HEK293 (cell line): ENCODE data around the gene GDE1.

Source experiments
- CTCF ChIA-PET: fragments of 350-600 bp; formaldehyde crosslinking; extraction: SDS; loops from one replicate; lab custom pipeline; 2021; ENCODE audit warnings: antibody characterized with exemption; lab: Yijun Ruan, JAX
- POLR2A ChIA-PET: fragments of 300-600 bp; formaldehyde crosslinking; extraction: SDS; loops from one replicate; lab custom pipeline; 2020; ENCODE audit warnings: antibody characterized with exemption, inconsistent platforms; lab: Yijun Ruan, JAX
- H3K27ac ChIP-seq: fragments of 200-500 bp; sonication (Bioruptor generic); 2 replicates; pipeline ENCODE4 v1.5.1; 2014; ENCODE audit warnings: low read depth, low read length, control low read depth, inconsistent platforms; ENCODE audit errors: extremely low read depth
- H3K36me3 ChIP-seq, 2 experiments: fragments of 200-500 bp in 1 of 2; sonication (Bioruptor generic) in 1 of 2; 1 replicate in 1 of 2; 2 replicates in 1 of 2; pipeline ENCODE4 v1.5.1; 2014 to 2017; ENCODE audit warnings: inconsistent platforms in 2 of 2, low read length in 2 of 2; ENCODE audit not compliant: control insufficient read depth in 2 of 2, insufficient read depth in 1 of 2
- H3K4me1 ChIP-seq: fragments of 200-500 bp; sonication (Bioruptor generic); 2 replicates; pipeline ENCODE4 v1.5.1; 2014; ENCODE audit warnings: mild to moderate bottlenecking, low read length, inconsistent platforms; ENCODE audit not compliant: control insufficient read depth, insufficient read depth
- H3K4me3 ChIP-seq: 2 replicates; pipeline ENCODE4 v1.5.1; 2011; ENCODE audit warnings: low read depth, mild to moderate bottlenecking, control low read depth, low read length, moderate library complexity
- H3K9me3 ChIP-seq: fragments of 200-500 bp; sonication (Bioruptor generic); 2 replicates; pipeline ENCODE4 v1.5.1; 2014; ENCODE audit warnings: low read depth, low read length, inconsistent platforms; ENCODE audit not compliant: control insufficient read depth, insufficient read depth
- AEBP2 ChIP-seq: fragments of 450-650 bp; formaldehyde crosslinking; IDR thresholded peaks from 2 replicates; pipeline ENCODE4 v1.5.1; 2016; ENCODE audit warnings: missing biosample characterization, missing genetic modification characterization, borderline replicate concordance
- CTCF ChIP-seq: fragments of 450-650 bp; formaldehyde crosslinking; IDR thresholded peaks from 2 replicates; pipeline ENCODE4 v1.5.1; 2016; ENCODE audit warnings: missing biosample characterization, missing genetic modification characterization
- GLI2 ChIP-seq: fragments of 450-650 bp; formaldehyde crosslinking; IDR thresholded peaks from 2 replicates; pipeline ENCODE4; 2017; ENCODE audit warnings: missing biosample characterization, missing genetic modification characterization, low read depth, borderline replicate concordance
- KLF1 ChIP-seq: fragments of 450-650 bp; formaldehyde crosslinking; IDR thresholded peaks from 2 replicates; pipeline ENCODE4 v1.5.1; 2016; ENCODE audit warnings: missing biosample characterization, missing genetic modification characterization
- OVOL3 ChIP-seq: fragments of 450-650 bp; formaldehyde crosslinking; IDR thresholded peaks from 2 replicates; pipeline ENCODE4 v1.5.1; 2016; ENCODE audit warnings: missing biosample characterization, missing genetic modification characterization
- PRDM6 ChIP-seq: fragments of 450-650 bp; formaldehyde crosslinking; IDR thresholded peaks from 2 replicates; pipeline ENCODE4 v1.5.1; 2017; ENCODE audit warnings: missing biosample characterization, missing genetic modification characterization
- TSHZ1 ChIP-seq: fragments of 450-650 bp; formaldehyde crosslinking; IDR thresholded peaks from 2 replicates; pipeline ENCODE4 v1.5.1; 2016; ENCODE audit warnings: missing biosample characterization, missing genetic modification characterization, borderline replicate concordance
- ZNF114 ChIP-seq: fragments of 450-650 bp; formaldehyde crosslinking; IDR thresholded peaks from 2 replicates; pipeline ENCODE4 v1.5.0; 2017; ENCODE audit warnings: missing biosample characterization, missing genetic modification characterization
- ZNF121 ChIP-seq: fragments of 450-650 bp; formaldehyde crosslinking; IDR thresholded peaks from 2 replicates; pipeline ENCODE4 v1.5.1; 2016; ENCODE audit warnings: missing biosample characterization, missing genetic modification characterization
- ZNF16 ChIP-seq: fragments of 450-650 bp; formaldehyde crosslinking; IDR thresholded peaks from 2 replicates; pipeline ENCODE4 v1.5.1; 2016; ENCODE audit warnings: low read depth, missing biosample characterization, missing genetic modification characterization
- ZNF175 ChIP-seq: fragments of 450-650 bp; formaldehyde crosslinking; IDR thresholded peaks from 2 replicates; pipeline ENCODE4 v1.5.1; 2016; ENCODE audit warnings: missing biosample characterization, missing genetic modification characterization
- ZNF354C ChIP-seq: fragments of 450-650 bp; formaldehyde crosslinking; IDR thresholded peaks from 2 replicates; pipeline ENCODE4 v1.5.1; 2016; ENCODE audit warnings: missing biosample characterization, missing genetic modification characterization, low read depth, borderline replicate concordance
- ZNF404 ChIP-seq: fragments of 450-650 bp; formaldehyde crosslinking; IDR thresholded peaks from 2 replicates; pipeline ENCODE4 v1.5.1; 2017; ENCODE audit warnings: missing biosample characterization, missing genetic modification characterization
- ZNF433 ChIP-seq: fragments of 450-650 bp; formaldehyde crosslinking; IDR thresholded peaks from 2 replicates; pipeline ENCODE4 v1.5.1; 2016; ENCODE audit warnings: missing biosample characterization, missing genetic modification characterization, low read depth
- ZNF843 ChIP-seq: fragments of 450-650 bp; formaldehyde crosslinking; IDR thresholded peaks from 2 replicates; pipeline ENCODE4 v1.5.1; 2016; ENCODE audit warnings: missing biosample characterization, missing genetic modification characterization
- ZSCAN30 ChIP-seq: fragments of 450-650 bp; IDR thresholded peaks from 2 replicates; pipeline ENCODE4 v1.5.1; 2018; ENCODE audit warnings: missing biosample characterization, mild to moderate bottlenecking, missing genetic modification characterization, moderate library complexity

GDE1 gene

GRCh38 chr16:19505600-19506303 lies 16.1 kb downstream of the GDE1 start:
- Histone ChIP-seq H3K4me1 (no peaks in the 10 kb centered on the region), H3K9me3 (no peaks in the 10 kb centered on the region), H3K27ac (no peak overlapping the region), H3K36me3 (peaks cover 35 to 89% of the 10 kb centered on the region in 2 experiments), H3K4me3 (no peak overlapping the region)
- ChIA-PET CTCF (interaction anchor here (0.5 to 1.4 kb wide), 6 partner anchors 8 to 339 kb away, joined by 3 to 4 read pairs (median 3); no protein-coding TSS in a partner anchor), POLR2A (no interaction called here)
- no peak for TF ChIP-seq AEBP2 (tag by site-specific recombination)
- TF ChIP-seq KLF1 (tag by site-specific recombination): peak; percentile 19; the same call in 1 of the 2 replicates
- 0 out of 2 replicates have a peak, but pooled peaks have one; percentile 22 for TF ChIP-seq PRDM6 (tag by site-specific recombination)
- TF ChIP-seq ZNF354C (tag by site-specific recombination): no peak
- TF ChIP-seq, all 188 proteins: peak for 2

- H3K4me1 ChIP-seq: no peaks in the 10 kb centered on the region
- peaks cover 28 to 90% of the 10 kb centered on the region in 2 experiments for H3K36me3 ChIP-seq
- ChIA-PET CTCF (interaction anchor here (0.6 to 3.4 kb wide), 16 partner anchors 9 to 418 kb away, joined by 3 to 49 read pairs (median 10); no protein-coding TSS in a partner anchor), POLR2A (no interaction called here)
- TF ChIP-seq OVOL3 (tag by site-specific recombination): no peak
- no peak for TF ChIP-seq GLI2 (tag by site-specific recombination)
- TF ChIP-seq ZNF175 (tag by site-specific recombination): no peak
- TF ChIP-seq ZNF433 (tag by site-specific recombination): no peak
- H3K27ac ChIP-seq: no peak overlapping the region
- no peak overlapping the region for H3K4me3 ChIP-seq
- no peaks in the 10 kb centered on the region for H3K9me3 ChIP-seq
Measured at GRCh38 chr16:19503461-19504075, 18.3 kb downstream of the GDE1 start.

GRCh38 chr16:19502395-19503131 lies 19.3 kb downstream of the GDE1 start:
- Histone ChIP-seq H3K4me3 (no peak overlapping the region), H3K27ac (no peak overlapping the region), H3K9me3 (no peaks in the 10 kb centered on the region), H3K4me1 (no peaks in the 10 kb centered on the region), H3K36me3 (peaks cover 28 to 82% of the 10 kb centered on the region in 2 experiments)
- ChIA-PET POLR2A (interaction anchor here (1.3 kb wide), 1 partner anchor 417 kb away, joined by 3 read pairs; no protein-coding TSS in a partner anchor), CTCF (interaction anchor here (0.6 to 3.4 kb wide), 26 partner anchors 9 to 417 kb away, joined by 3 to 49 read pairs (median 3); partner anchors contain the start of gene CCP110)
- TF ChIP-seq TSHZ1 (tag by site-specific recombination) (no peak), ZSCAN30 (tag by site-specific recombination) (peak; percentile 20; the same call in 1 of the 2 replicates), ZNF16 (tag by site-specific recombination) (no peak), CTCF (tag by site-specific recombination) (peak; percentile 35; the same call in 1 of the 2 replicates), ZNF404 (tag by site-specific recombination) (no peak), ZNF121 (tag by site-specific recombination) (peak; percentile 99), ZNF114 (tag by site-specific recombination) (no peak), ZNF843 (no peak)
